Stromal cell of bone marrow (primary cell): ENCODE data around the gene EHMT1.

Source experiments
- DNase-seq: peaks from one replicate; pipeline ENCODE4 v3.0.0-alpha.2; 2012; ENCODE audit warnings: low read depth

EHMT1 gene

DNA sequence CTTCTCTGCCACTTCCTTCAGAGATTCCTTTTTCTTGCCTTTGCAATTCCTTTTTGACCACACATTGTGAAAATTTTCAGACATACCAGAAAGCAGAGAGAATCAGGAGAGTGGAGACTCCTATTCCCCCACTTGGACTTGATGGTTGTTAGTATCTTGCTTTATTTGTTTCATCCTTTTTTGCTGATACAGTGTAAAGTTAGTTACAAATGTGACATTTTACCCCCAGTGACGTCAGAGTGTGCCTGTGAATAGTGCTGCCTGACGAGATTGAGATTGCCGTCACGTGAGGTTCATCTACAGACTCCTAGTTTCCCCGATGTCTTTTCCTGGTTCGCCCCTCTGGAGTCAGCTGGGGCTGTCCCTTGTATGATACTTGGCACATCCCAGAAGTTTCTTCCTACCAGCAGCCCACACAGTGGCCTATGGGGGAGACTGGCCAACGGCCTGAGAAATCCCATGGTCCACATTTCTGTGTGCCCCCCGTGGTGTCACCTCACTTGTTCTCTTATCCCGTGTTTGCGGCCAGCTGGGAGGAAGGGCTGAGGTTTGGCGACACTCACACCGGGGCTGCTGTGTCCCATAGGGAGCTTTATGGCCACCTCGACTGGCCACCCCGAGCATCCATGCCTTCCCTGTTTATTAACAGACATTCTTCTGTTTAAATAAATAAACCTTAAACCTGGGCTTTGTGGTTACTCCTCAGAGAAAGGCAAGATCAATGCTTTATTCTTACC is 210.6 kb downstream of the EHMT1 start:
- DNase-seq = no peak

DNA sequence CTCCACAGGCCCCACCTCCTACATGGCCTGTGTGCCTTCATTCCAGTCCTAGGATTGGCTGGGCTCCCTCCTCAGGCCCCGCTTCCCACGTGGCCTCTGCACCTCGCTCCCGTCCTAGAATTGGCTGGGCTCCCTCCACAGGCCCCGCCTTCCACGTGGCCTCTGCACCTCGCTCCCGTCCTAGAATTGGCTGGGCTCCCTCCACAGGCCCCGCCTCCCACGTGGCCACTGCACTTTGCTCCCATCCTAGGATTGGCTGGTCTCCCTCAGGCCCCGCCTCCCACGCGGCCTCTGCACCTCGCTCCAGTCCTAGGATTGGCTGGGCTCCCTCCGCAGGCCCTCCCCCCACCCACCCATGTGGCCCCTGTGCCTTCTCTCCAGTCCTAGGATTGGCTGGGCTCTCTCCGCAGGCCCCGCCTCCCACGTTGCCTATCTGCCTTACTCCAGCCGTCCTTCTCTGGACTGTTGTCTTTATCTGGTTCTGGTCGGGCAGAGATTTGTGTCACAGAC is 213.4 kb downstream of the EHMT1 start:
- DNase-seq = no peak

DNA sequence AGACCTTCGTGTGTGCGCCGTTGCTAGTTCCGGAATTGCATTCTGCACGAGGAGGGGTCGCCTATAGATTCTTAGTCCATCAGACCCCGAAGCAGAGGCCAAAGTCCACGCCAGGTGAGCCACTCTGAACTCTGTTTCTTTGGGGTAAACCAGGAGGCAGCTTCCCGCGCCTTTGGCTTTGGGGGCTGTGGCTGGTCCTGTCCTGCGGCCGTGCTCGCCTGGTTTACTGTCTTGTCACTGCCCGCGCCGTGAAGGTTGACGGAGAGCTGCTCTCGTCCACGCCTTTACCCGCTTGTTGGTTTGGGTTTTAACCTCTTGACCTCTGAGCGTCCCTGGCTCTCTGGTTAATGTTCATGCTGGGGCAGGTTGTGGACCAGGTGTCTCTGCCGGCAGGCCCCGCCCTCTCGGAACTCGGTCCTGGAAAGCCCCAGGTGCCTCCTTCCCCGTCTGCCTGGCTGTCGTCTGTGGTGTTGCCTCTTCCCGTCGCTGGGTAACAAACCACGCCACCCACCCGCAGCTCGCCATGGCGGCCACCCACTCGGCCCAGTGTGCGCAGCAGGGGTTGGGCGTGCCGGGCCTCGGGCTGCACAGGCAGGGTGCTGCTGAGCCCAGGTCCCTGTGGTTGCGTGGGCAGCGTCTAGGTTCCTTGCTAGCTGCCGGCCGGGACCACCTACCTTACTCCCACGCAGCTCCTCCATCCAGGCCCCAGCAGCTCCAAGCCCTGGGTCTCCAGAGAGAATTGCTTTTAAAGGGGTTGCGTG is 214.2 kb downstream of the EHMT1 start:
- no peak for DNase-seq

DNA sequence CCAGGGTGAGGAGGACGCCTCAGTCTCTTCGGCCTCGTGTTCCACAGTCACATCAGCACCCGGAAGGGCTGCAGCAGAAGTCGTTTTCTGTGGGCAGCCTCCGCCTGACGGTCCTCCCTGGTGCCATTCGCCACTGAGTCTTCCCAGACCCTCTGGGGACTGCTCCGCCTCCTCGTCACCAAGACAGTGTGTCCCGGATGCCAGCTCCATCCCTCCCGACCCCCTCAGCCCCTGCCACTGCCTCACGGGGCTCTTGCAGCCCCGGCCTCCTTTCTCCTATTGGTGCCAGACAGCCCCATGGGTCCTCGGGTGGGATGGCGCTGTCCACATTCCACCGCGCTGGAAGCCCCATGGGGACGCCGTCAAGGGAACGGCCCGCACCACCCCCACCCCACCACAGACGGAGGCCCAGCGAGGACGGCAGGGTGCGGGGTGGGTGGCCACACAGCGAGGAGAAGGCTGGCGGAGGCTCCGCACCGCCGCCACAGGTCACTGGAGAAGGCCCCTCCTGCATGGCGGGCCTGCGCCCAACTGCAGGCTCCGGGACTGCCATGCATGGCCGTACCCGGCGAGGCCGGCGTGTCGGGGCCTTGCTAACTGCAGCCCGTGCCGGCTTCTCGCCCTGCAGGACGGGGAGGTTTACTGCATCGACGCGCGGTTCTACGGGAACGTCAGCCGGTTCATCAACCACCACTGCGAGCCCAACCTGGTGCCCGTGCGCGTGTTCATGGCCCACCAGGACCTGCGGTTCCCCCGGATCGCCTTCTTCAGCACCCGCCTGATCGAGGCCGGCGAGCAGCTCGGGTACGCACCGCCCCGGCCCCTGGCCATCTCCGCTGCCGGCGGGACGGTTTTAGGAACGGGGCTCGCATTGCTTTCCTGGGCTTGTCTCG is 215.2 kb downstream of the EHMT1 start:
- no peak for DNase-seq

DNA sequence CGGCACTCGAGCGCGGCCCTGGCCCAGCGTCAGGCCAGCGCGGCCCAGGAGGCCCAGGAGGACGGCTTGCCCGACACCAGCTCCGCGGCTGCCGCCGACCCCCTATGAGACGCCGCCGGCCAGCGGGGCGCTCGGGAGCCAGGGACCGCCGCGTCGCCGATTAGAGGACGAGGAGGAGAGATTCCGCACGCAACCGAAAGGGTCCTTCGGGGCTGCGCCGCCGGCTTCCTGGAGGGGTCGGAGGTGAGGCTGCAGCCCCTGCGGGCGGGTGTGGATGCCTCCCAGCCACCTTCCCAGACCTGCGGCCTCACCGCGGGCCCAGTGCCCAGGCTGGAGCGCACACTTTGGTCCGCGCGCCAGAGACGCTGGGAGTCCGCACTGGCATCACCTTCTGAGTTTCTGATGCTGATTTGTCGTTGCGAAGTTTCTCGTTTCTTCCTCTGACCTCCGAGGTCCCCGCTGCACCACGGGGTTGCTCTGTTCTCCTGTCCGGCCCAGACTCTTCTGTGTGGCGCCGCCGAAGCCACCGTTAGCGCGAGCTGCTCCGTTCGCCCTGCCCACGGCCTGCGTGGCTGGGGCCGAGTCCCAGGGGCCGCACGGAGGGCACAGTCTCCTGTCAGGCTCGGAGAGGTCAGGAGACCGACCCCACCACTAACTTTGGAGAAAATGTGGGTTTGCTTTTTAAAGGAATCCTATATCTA is 216.2 kb downstream of the EHMT1 start:
- DNase-seq = no peak

DNA sequence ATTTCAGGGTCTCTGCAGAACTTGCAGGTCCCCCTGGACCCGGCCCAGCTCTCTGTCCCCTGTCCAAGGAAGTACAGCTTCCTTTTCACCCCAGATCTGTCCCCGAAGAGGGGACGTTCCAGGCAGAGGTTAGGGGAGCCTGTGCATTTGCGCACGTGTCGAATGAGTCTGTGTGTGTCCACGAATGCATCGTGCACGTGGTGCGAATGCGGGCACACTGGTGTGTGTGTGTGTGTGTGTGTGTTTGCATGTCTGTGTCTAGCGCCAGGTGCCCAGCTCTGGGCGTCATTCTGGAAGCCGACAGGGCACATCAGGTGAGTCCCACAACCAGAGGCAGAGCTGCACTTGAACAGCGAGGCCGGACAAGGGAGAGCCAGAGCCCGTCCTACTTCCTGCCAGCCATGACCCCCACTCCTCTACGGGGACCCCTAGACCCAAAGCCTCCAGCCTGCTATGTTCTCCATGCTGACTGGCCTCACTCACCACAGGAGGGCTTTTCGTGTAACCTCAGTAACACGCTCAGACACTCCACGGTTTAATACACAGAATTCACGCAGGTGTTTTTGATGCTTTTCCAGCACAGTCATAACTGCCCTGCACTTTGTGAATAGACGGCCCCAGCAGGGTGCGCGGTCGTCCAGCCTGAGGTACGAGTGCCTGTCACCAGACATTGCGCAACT is 217.5 kb downstream of the EHMT1 start:
- DNase-seq = no peak

DNA sequence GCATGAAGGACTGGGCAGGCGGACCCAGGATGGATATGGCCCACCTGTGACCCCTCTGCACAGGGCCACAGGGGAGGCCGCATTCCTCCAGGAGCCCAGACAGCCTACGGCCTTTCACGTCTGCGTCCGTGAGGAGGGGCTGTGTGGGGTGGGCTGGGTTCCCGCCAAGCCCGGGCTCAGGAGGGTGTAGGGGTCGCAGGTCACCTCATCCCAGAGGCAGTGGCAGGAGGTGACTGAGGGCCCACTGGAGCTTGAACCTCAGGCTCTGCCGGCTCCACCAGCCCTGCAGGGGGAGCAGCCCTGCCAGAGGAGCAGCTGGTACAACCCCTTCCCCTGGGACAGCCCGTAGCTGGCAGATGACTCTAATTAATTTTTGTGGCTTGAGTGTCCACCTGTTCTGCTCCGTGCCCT is 218.0 kb downstream of the EHMT1 start:
- DNase-seq = no peak

DNA sequence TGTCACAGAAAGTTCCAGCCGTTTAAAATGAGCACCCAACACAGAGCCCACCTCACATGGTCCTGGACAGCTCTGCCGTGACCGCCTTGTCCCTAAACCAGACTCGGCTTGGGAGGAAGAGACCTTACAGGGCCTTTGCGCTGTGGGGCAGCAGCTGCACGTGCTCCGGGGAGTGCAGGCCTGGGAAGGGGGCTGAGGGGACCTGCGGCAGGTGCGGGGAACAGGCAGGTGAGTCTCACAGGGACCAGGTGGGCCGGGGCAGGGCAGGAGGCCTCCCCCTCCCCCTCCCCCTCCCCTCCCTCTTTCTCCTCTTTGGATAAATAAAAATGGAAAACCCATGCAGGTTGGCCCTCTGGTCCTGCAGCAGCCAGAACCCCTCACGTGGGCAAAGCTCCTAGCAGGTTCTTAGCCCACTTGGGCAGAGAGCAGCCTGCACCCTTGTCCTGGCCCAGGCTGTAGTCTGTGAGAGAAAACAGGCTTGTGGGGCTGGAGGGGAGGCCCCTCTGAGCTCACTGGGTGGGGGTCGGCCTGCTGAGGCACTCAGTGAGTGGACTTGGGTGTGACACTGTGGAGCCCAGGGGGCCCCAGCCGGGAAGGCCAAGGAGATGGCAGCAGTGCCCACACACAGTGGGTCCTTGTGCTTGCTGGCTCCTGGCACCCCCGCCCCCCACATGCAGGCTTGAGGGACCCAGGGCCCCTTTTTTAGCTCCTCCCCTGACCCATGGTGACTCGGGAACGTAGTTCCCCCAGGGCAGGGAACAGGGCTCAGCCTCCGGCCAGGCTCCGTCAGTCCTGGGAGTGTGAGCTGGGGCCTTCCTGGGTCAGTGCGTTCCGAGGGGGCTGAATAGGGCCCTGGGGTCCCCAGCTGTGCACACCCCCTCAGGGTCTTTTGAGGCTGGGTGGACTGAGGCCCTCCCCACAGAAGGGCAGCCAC is 218.8 kb downstream of the EHMT1 start:
- no peak for DNase-seq

DNA sequence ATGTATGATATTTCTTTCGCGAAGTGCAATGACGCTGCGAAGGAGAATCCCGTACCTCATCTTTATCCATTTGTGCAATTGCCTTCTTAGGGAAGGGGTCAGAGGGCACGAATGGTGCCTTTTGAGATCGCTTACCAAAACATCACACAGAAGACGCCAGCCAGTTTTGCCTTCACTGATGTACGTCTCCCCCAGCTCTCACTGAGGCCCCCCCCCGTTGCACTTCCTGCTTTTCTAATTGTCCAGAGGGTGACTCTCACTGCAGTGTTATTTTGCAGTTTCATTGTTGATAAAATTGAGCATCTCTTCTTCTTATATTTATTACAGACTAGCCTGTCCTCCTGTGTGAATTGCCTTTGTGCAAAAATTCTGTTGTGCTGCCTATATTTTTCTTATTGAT is 219.8 kb downstream of the EHMT1 start:
- no peak for DNase-seq

DNA sequence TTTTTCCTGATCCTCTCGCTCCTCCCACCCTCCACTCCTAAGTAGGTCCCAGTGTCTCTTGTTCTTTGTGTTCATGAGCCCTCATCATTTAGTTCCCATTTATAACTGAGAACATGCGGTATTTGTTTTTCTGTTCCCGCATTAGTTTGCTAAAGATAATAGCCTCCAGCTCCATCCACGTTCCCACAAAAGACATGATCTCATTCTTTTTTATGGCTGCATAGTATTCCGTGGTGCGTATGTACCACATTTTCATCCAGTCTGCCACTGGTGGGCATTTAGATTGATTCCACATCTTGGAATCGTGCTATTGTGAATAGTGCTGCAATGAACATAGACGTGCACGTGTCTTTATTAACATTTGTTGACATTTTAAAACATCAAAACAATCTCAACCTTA is 224.6 kb downstream of the EHMT1 start:
- no peak for DNase-seq

DNA sequence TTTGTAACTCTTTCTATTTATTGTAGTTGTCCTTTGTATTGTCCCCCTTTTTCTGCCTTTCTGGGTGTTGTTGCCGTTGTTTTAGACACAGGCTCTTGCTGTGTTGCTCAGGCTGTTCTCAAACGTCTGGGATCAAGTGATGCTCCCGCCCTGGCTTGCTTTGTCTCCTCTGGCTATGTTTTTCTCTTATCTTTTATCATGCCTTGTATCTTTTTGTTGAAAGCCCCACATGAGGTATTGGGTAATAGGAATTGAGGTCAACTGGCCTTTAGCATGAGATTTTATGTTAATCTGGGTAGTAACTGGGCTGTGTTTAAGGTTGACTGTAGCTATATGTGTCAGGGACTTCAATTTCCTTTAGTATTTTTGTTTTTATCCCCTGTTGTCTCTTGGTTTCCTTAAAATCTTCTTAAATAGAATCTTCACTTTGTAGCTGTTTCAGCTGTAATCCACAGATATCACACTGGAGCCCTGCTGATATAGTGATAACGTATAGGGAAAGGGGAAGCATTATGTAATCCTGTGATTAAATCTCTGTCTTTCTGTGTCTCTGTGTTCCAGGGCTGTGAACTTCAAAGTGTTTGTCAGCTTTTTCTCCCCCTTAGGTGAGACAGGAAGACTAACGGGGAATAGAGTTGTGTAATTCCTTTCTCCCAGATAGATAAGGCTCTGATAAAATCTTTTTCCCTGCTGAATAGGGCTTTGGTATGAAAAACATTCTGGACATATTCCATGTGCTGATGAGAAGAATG is 232.9 kb downstream of the EHMT1 start:
- no peak for DNase-seq

DNA sequence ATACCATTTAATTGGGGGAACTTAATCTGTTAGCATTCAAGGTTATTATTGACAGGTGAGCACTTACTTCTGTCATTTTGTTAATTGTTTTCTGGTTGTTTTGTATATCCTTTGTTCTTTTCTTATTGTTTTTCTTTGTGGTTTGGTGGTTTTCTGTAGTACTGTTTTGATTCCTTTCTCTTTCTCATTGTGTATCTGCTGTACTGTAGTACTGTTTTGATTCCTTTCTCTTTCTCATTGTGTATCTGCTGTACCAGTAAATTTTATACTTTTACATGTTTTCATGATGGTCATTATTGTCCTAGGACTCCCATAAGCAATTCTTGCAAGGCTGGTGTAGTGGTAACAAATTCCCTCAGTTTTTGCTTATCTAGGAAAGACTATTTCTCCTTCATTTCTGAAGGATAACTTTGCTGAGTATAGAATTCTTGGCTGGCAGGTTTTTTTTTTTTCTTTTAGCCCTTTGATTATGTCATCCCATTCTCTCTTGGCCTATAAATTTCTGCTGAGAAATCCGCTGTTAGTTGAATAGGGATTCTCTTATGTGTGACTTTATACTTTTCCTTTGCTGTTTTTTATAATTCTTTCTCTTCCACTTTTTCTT is 234.7 kb downstream of the EHMT1 start:
- no peak for DNase-seq

DNA sequence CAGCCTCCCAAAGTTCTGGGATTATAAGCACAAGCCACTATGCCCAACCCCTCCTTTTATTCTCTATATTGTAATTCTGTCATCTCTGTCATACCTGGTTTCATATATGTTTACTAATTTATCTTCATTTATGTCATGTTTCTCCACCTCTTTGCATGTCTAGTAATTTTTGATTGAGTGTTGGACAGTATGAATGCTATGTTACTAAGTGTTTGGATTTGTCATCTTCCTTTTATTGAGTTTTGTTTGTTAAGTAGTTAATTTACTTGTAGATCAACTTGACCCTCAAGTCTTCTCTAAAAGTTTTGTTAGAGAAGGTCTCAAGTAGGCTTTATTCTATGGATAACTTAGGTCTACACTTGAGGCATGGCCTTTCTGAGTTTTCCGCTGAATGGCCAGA is 241.6 kb downstream of the EHMT1 start:
- DNase-seq = no peak

DNA sequence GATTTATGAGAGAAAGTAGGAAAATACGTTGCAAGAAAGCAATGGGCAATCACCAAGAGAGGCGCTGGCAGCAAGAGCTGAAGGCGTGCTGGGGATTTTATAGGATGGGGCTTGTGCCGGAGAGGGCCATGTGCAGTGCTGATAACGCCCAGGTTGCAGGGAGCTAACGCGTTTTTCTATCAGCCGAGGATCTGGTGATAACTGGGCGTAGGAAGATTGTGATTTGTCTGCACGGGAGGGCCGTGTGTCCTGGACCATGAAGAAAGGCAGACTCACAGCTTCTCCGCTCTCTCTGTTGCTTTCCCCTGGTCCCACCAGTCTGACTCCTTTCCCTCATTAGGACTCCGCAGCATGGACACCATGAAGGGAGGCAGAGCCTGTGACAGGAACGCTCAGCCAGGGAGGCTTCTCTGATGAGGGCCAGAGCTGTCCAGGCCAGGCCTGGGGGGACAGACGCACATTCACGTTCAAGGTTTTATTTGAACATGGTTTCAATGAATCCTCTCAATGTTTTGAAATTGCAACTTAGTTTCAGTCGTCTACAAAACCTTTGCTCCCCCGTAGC is 246.9 kb downstream of the EHMT1 start:
- DNase-seq = no peak

DNA sequence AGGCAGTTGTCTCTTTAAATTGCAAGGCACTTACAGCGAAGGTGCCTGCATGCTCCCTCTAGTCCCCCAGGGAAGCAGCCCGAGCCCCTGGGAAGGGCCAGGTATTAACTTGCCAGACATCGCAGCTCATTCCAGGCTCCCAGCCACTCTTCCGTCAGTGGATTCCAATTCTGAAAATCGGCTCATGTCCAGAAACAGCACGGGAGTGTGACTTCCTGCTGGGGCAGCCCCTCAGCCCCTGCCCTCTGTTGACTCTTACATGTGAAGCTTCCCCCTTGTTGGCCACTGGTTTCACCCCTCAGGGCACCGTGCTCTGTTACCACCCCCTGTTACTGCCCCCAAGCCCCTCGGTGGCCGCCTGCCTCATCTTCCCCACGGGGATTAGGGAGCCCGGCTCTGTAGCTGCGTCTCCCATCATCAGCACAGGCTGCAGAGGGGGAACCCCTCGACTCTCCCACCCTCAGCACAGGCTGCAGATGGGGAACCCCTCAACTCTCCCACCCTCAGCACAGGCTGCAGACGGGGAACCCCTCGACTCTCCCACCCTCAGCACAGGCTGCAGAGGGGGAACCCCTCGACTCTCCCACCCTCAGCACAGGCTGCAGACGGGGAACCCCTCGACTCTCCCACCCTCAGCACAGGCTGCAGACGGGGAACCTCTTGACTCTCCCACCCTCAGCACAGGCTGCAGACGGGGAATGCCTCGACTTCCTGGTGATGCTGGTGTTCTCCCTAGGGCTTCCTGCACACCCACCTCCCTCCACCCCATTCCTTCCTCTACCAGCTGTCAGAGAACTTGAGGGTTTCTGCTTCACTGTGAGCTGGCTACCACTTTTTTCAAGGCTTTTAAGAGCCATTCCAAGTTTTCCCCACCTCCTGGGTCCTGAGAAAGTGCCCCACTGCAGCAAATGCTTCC is 247.7 kb downstream of the EHMT1 start:
- no peak for DNase-seq

DNA sequence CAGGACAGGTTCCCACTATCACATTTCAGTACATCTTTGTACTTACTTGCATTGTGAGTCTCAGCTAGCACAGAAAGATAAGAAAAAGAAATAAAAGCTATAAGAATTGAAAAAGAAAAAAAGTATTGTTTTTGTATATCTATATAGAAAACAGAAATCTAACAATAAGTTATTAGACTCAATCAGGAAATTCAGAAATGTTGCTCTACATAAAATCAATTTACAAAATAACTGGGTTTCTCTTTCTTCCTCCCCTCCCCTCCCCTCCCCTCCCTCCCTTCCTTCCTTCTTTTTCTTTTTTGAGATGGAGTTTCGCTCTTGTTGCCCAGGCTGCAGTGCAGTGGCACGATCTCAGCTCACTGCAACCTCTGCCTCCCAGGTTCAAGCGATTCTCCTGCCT is 251.6 kb downstream of the EHMT1 start:
- no peak for DNase-seq

DNA sequence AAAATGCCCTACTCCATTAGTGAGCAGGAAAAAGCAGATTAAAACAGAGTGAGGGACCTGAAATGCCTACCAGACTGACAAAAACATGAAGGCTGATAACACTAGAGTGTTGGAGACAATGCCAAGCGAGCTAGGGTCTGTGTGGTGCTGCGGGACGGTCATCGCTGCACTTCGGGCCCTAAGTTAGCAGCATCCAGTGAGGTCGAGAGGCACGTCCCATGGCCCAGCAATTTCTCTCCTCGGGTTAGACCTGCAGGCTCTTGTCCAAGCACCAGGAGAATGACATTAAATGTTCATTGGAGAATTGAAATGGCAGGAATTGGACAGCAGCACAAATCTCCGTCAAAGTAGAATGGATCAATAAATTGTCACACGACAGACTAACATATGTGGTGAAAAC is 253.5 kb downstream of the EHMT1 start:
- no peak for DNase-seq

DNA sequence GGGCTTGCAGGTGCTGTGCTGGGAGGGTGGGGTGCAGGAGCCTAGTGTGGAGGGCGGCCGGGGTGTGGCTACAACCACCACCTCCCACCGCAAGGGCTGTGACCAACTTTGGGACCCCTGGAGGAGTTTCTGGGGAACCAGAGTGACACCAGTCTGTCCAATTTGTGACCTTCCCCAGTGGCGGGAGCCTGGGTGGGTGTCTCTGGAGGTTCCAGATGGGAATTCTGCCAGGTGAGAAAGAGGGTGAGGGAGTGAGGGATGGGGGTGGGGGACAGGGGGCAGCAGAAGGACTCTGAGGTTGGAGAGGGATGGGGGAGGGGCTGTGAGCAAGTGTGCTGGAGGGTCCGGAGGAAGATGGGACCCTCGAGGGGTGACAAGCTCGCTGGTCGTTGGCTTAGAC is 254.6 kb downstream of the EHMT1 start:
- DNase-seq = no peak
